HG03159 (cell line): ENCODE data around the gene DES.

ENCODE experiments used
- ATAC-seq: cut with Tn5 transposase; IDR thresholded peaks from one replicate; pipeline ENCODE4 v1.9.1; 2021; ENCODE audit warnings: mild to moderate bottlenecking, moderate library complexity; ENCODE audit not compliant: unreplicated experiment

Gene DES

GRCh38 chr2:219452361-219453317 is 34.5 kb downstream of the DES start:
- ATAC-seq = no peak

GRCh38 chr2:219453671-219454590 is 35.8 kb downstream of the DES start:
- no peak for ATAC-seq

GRCh38 chr2:219455581-219455980 is 37.4 kb downstream of the DES start:
- no peak for ATAC-seq

GRCh38 chr2:219457784-219458369 is 39.7 kb downstream of the DES start:
- ATAC-seq = no peak

GRCh38 chr2:219458996-219459395 is 40.8 kb downstream of the DES start:
- ATAC-seq = no peak

GRCh38 chr2:219459460-219460311 is 41.5 kb downstream of the DES start:
- peak; percentile 63 for ATAC-seq

GRCh38 chr2:219460424-219460926 is 42.3 kb downstream of the DES start:
- no peak for ATAC-seq

GRCh38 chr2:219461047-219461514 is 42.9 kb downstream of the DES start:
- no peak for ATAC-seq

- ATAC-seq = no peak
These were observed 43.5 kb downstream of the DES start for GRCh38 chr2:219461669-219462068.

- ATAC-seq = no peak
These were observed 44.2 kb downstream of the DES start for GRCh38 chr2:219462349-219462748.

- ATAC-seq = no peak
These were observed 46.3 kb downstream of the DES start for GRCh38 chr2:219464286-219465032.

- no peak for ATAC-seq
These were observed 47.7 kb downstream of the DES start for GRCh38 chr2:219465659-219466561.

GRCh38 chr2:219466816-219467735 is 48.9 kb downstream of the DES start:
- no peak for ATAC-seq

GRCh38 chr2:219467736-219468075 is 49.5 kb downstream of the DES start:
- no peak for ATAC-seq

GRCh38 chr2:219468410-219469185 is 50.4 kb downstream of the DES start:
- no peak for ATAC-seq

- ATAC-seq = no peak
These were observed 51.1 kb downstream of the DES start for GRCh38 chr2:219469186-219469724.
